Bronchial epithelial cell (primary cell): Measurements from ENCODE around the gene CDH13. TPM values are rescaled to one million over a fixed set of nuclear protein-coding genes. Genes with fewer than 3 reads are reported as not detected.

ENCODE experiments used
- DNase-seq: peaks from one replicate; pipeline ENCODE4 v3.0.0-alpha.2; 2010; ENCODE audit warnings: low read depth
- FAIRE-seq: peaks from 2 replicates; lab custom pipeline; 2011; peaks lifted over from hg19 to GRCh38; lab: Jason Lieb, UNC
- H3K27me3 ChIP-seq: 2 replicates; pipeline ENCODE4 v1.5.1; 2011; ENCODE audit warnings: low read length; ENCODE audit not compliant: control insufficient read depth, insufficient read depth
- H3K36me3 ChIP-seq: 2 replicates; pipeline ENCODE4 v1.5.1; 2011; ENCODE audit warnings: low read length; ENCODE audit not compliant: control insufficient read depth, insufficient read depth
- H3K4me3 ChIP-seq: 2 replicates; pipeline ENCODE4 v1.5.1; 2011; ENCODE audit warnings: mild to moderate bottlenecking, low read depth, low read length, control low read depth
- CTCF ChIP-seq: IDR thresholded peaks from 2 replicates; pipeline ENCODE4 v1.5.1; 2011; ENCODE audit warnings: mild to moderate bottlenecking, moderate library complexity, low read length, control low read depth, inconsistent platforms; ENCODE audit not compliant: insufficient read depth, severe bottlenecking
- total RNA-seq: library from RNA; depleted of rRNA; stranded (reverse); fragments of >200 nt; gene quantifications from 2 replicates; pipeline ENCODE4 v1.2.1, GENCODE V29; 2014

The CDH13 gene
- total RNA-seq, 1 donor from 2014 or later: 31.3 TPM

- Histone ChIP-seq H3K4me3 (no peak overlapping the region), H3K36me3 (no peaks in the 10 kb centered on the region), H3K27me3 (no peaks in the 10 kb centered on the region)
- TF ChIP-seq CTCF: no peak
- DNase-seq: peak; percentile 89
- peak; percentile 70 for FAIRE-seq
Observed at GRCh38 chr16:83661656-83662055, 1034.9 kb downstream of the CDH13 start.

GRCh38 chr16:83666449-83666848 lies 1039.7 kb downstream of the CDH13 start:
- FAIRE-seq (no peak), DNase-seq (no peak)
- no peak overlapping the region for H3K4me3 ChIP-seq
- no peaks in the 10 kb centered on the region for H3K36me3 ChIP-seq
- no peaks in the 10 kb centered on the region for H3K27me3 ChIP-seq
- no peak for TF ChIP-seq CTCF

- no peak for TF ChIP-seq CTCF
- Histone ChIP-seq H3K27me3 (no peaks in the 10 kb centered on the region), H3K4me3 (no peak overlapping the region), H3K36me3 (no peaks in the 10 kb centered on the region)
- no peak for FAIRE-seq
- no peak for DNase-seq
Observed at GRCh38 chr16:83669456-83669855, 1042.7 kb downstream of the CDH13 start.

- FAIRE-seq: no peak
Observed at GRCh38 chr16:83674931-83675535, 1048.3 kb downstream of the CDH13 start.

GRCh38 chr16:83676086-83676485 lies 1049.3 kb downstream of the CDH13 start:
- FAIRE-seq (no peak), DNase-seq (no peak)
- no peak overlapping the region for H3K4me3 ChIP-seq
- TF ChIP-seq CTCF: no peak
- H3K36me3 ChIP-seq: no peaks in the 10 kb centered on the region
- no peaks in the 10 kb centered on the region for H3K27me3 ChIP-seq

More at GRCh38 chr16:83674931-83675535, 1048.3 kb downstream of the CDH13 start:
- TF ChIP-seq CTCF: no peak
- Histone ChIP-seq H3K4me3 (no peak overlapping the region), H3K36me3 (no peaks in the 10 kb centered on the region), H3K27me3 (no peaks in the 10 kb centered on the region)
- DNase-seq: no peak

- FAIRE-seq: peak; percentile 72
- Histone ChIP-seq H3K27me3 (peaks cover 3% of the 10 kb centered on the region), H3K36me3 (no peaks in the 10 kb centered on the region), H3K4me3 (no peak overlapping the region)
- TF ChIP-seq CTCF: no peak
- DNase-seq: no peak
Observed at GRCh38 chr16:83680980-83681379, 1054.2 kb downstream of the CDH13 start.
